CD4-positive, CD25-positive, alpha-beta regulatory T cell (primary cell): Measurements from ENCODE around the gene ZNF497. TPM values are rescaled to one million over a fixed set of nuclear protein-coding genes. Genes with fewer than 3 reads are reported as not detected.
A peak's percentile ranks its signal among the peaks of the same experiment; 100 is the strongest.

Experiments
- ATAC-seq, 2 donors: fragments of 150-1000 bp; cut with Tn5 transposase; one replicate each; pipeline ENCODE4 v1.10.0; 2021; ENCODE audit warnings: low read depth in 2 of 2, moderate number of reproducible peaks in 2 of 2, moderate library complexity in 1 of 2
- DNase-seq, 3 donors: peaks; one replicate each; pipeline versions ENCODE4 v3.0.0 to v3.0.0-alpha.2; 2012 to 2022; ENCODE audit warnings: mixed read lengths in 1 of 3
- H3K27ac ChIP-seq: one replicate; pipeline ENCODE4 v1.7.0; 2013; ENCODE audit warnings: mild to moderate bottlenecking, low read length; ENCODE audit not compliant: insufficient read depth, poor library complexity, severe bottlenecking
- H3K27me3 ChIP-seq: one replicate; pipeline ENCODE4 v1.7.0; 2013; ENCODE audit warnings: low read length; ENCODE audit not compliant: control insufficient read depth, insufficient read depth
- H3K36me3 ChIP-seq: one replicate; pipeline ENCODE4 v1.7.0; 2013; ENCODE audit warnings: mild to moderate bottlenecking, low read length, moderate library complexity; ENCODE audit not compliant: control insufficient read depth, insufficient read depth
- H3K4me1 ChIP-seq: 2 replicates; pipeline ENCODE4 v1.7.0; 2013; ENCODE audit warnings: mild to moderate bottlenecking, low read length; ENCODE audit not compliant: insufficient read depth, control insufficient read depth, poor library complexity, severe bottlenecking
- H3K4me3 ChIP-seq: one replicate; pipeline ENCODE4 v1.7.0; 2013; ENCODE audit warnings: low read depth, mild to moderate bottlenecking, low read length, moderate library complexity
- H3K9me3 ChIP-seq, 2 experiments: 1 replicate in 1 of 2; 2 replicates in 1 of 2; pipeline ENCODE4 v1.7.0; 2013; ENCODE audit warnings: low read length in 2 of 2, mild to moderate bottlenecking in 1 of 2, moderate library complexity in 1 of 2; ENCODE audit not compliant: control insufficient read depth in 2 of 2
- H3K27ac Mint-ChIP-seq, 3 donors: one replicate each; pipeline ENCODE4 v1.8.0; 2020 to 2022; ENCODE audit warnings: mild to moderate bottlenecking in 3 of 3, mixed read lengths in 3 of 3, moderate library complexity in 2 of 3
- H3K27me3 Mint-ChIP-seq: one replicate; pipeline ENCODE4 v1.8.0; 2022; ENCODE audit warnings: mild to moderate bottlenecking, mixed read lengths
- H3K36me3 Mint-ChIP-seq: one replicate; pipeline ENCODE4 v1.8.0; 2020; ENCODE audit warnings: mixed read lengths
- H3K4me1 Mint-ChIP-seq, 4 donors: one replicate each; pipeline ENCODE4 v1.8.0; 2020 to 2022; ENCODE audit warnings: mixed read lengths in 4 of 4, mild to moderate bottlenecking in 1 of 4
- H3K4me3 Mint-ChIP-seq, 4 donors: one replicate each; pipeline ENCODE4 v1.8.0; 2020 to 2022; ENCODE audit warnings: mild to moderate bottlenecking in 4 of 4, mixed read lengths in 4 of 4, moderate library complexity in 3 of 4
- H3K9me3 Mint-ChIP-seq, 7 donors: one replicate each; pipeline ENCODE4 v1.8.0; 2020 to 2022; ENCODE audit warnings: mixed read lengths in 7 of 7, mild to moderate bottlenecking in 3 of 7, moderate library complexity in 2 of 7
- polyA plus RNA-seq, 4 donors: library from polyadenylated mRNA; unstranded; fragments of 300-500 nt; fragmentation: Illumina TruSeq; gene quantifications; one replicate each; pipeline ENCODE4 v1.2.3, GENCODE V29; 2021
- total RNA-seq: library from RNA; stranded (reverse); gene quantifications from one replicate; pipeline ENCODE4 v1.2.3, GENCODE V29; 2022

ZNF497 gene
- total and polyA plus RNA-seq, 5 donors from 2014 or later = 0.27 to 0.79 (median 0.38) TPM

DNA sequence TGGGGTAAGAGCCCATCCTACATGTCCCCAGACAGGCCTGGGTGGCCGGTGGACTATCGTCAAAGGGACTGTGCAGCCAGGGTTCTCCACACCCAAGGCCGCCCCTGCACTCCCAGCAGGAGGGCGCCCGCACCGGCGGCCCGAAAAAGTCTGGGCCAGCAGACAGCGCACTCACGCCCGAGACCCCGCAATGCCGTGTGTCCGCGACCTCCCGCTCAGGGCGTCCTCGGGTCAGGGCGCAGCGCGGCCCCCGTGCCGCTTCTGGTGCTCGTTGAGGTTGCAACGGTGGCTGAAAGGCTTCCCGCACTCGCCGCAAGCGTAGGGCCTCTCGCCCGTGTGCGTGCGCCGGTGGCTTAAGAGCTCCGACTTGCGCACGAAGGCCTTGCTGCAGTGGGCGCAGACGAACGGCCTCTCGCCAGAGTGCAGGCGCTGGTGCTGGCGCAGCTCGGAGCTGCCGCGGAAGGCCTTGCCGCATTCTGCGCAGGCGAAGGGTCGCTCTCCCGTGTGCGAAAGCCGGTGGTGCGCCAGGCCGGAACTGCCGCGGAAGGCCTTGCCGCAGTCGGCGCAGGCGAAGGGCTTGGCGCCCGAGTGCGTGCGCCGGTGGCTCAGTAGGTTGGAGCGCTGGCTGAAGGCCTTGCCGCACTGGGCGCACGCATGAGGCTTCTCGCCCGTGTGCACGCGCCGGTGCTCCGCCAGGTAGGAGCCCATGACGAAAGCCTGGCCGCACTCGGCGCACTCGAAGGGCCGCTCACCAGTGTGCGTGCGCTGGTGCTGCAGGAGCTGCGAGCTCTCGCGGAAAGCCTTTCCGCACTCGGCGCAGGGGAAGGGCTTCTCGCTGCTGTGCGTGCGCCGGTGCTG is 6.4 kb downstream of the ZNF497 start:
- Histone ChIP-seq H3K27me3 (no peaks in the 10 kb centered on the region), H3K36me3 (no peaks in the 10 kb centered on the region), H3K4me1 (peaks cover 20% of the 10 kb centered on the region), H3K4me3 (no peak overlapping the region), H3K9me3 (no peaks in the 10 kb centered on the region), H3K27ac (peak overlapping the region; percentile 14)
- Mint-ChIP-seq H3K27ac (no peak overlapping the region), H3K9me3 (no peaks in the 10 kb centered on the region), H3K36me3 (no peaks in the 10 kb centered on the region), H3K4me1 (peaks cover 0 to 14% (median 0%) of the 10 kb centered on the region in 4 donors), H3K4me3 (peak overlapping the region in 3 of 4 donors; percentile 47 to 70 (median 56)), H3K27me3 (no peaks in the 10 kb centered on the region)
- DNase-seq (peak in 2 of 3 donors; percentile 48 to 77), ATAC-seq (peak; percentile 58 to 64)

DNA sequence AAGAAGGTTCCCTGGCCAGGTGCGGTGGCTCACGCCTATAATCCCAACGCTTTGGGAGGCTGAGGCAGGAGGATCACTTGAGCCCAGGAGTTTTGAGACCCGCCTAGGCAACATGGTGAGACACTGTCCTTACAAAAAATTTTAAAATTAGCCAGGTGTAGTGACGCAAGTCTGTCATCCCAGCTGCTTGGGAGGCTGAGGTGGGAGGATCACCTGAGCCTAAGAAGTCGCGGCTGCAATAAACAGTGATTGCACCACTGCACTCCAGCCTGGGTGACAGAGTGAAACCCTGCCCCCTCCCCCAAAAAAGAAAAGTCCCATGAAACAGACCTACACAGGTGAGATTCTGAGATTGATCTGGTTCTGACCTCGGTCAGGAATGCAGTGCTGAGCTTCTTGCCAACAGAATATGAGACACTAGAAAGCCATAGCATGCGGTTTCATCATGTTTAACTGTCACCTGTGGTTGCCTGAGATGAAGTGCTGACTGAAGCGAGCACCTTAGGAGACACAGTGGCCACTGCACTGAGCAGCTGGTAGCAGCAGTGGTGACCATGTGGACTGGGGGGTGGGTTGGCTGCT is 7.2 kb downstream of the ZNF497 start:
- H3K36me3 ChIP-seq = no peaks in the 10 kb centered on the region
- no peak overlapping the region for H3K4me3 ChIP-seq
- no peaks in the 10 kb centered on the region for H3K27me3 Mint-ChIP-seq
- H3K4me3 Mint-ChIP-seq = peak overlapping the region; percentile 17 to 75 (median 46)
- DNase-seq (no peak), ATAC-seq (no peak)
- H3K9me3 ChIP-seq = no peaks in the 10 kb centered on the region
- no peaks in the 10 kb centered on the region for H3K27me3 ChIP-seq
- no peaks in the 10 kb centered on the region for H3K36me3 Mint-ChIP-seq
- H3K4me1 Mint-ChIP-seq = peaks cover 0 to 14% (median 0%) of the 10 kb centered on the region in 4 donors
- H3K9me3 Mint-ChIP-seq = peaks cover 0 to 2% (median 0%) of the 10 kb centered on the region in 7 donors
- no peak overlapping the region for H3K27ac ChIP-seq
- H3K27ac Mint-ChIP-seq = no peak overlapping the region
- peaks cover 20% of the 10 kb centered on the region for H3K4me1 ChIP-seq

DNA sequence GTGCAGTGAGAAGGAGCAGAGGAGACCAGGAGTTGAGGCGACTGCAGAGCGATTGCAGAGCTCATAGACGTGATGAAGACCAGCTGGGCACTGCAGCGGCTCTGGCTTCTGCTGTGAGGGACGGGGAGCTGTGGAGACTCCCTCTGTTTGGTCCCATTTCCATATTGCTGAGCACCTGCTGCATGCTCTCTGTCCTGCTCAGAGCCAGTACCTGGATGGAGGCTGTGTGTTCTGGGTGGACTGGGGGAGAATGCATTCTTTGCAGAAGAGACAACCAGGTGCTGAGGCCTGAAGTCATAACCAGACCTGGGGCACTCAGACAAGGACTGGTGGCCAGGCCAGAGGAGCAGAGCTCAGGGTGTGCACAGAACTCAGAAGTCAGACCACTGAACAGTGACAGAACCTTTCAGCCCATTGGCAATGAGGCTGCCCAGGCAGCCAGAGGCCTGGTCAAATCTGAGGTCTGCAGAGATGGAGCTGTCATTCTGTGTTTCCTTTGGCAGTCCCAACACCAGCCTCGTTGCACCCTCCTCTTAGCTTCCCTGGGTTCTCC is 8.0 kb downstream of the ZNF497 start:
- peaks cover 2% of the 10 kb centered on the region for H3K36me3 Mint-ChIP-seq
- peaks cover 0 to 16% (median under 1%) of the 10 kb centered on the region in 4 donors for H3K4me1 Mint-ChIP-seq
- ATAC-seq (no peak), DNase-seq (no peak)
- peak overlapping the region in 1 of 4 donors; percentile 32 for H3K4me3 Mint-ChIP-seq
- H3K27me3 ChIP-seq = no peaks in the 10 kb centered on the region
- H3K36me3 ChIP-seq = no peaks in the 10 kb centered on the region
- no peak overlapping the region for H3K27ac Mint-ChIP-seq
- H3K9me3 ChIP-seq = no peaks in the 10 kb centered on the region
- no peak overlapping the region for H3K4me3 ChIP-seq
- no peaks in the 10 kb centered on the region for H3K27me3 Mint-ChIP-seq
- no peak overlapping the region for H3K27ac ChIP-seq
- H3K4me1 ChIP-seq = peaks cover 20% of the 10 kb centered on the region
- H3K9me3 Mint-ChIP-seq = peaks cover 0 to 2% (median 0%) of the 10 kb centered on the region in 7 donors

DNA sequence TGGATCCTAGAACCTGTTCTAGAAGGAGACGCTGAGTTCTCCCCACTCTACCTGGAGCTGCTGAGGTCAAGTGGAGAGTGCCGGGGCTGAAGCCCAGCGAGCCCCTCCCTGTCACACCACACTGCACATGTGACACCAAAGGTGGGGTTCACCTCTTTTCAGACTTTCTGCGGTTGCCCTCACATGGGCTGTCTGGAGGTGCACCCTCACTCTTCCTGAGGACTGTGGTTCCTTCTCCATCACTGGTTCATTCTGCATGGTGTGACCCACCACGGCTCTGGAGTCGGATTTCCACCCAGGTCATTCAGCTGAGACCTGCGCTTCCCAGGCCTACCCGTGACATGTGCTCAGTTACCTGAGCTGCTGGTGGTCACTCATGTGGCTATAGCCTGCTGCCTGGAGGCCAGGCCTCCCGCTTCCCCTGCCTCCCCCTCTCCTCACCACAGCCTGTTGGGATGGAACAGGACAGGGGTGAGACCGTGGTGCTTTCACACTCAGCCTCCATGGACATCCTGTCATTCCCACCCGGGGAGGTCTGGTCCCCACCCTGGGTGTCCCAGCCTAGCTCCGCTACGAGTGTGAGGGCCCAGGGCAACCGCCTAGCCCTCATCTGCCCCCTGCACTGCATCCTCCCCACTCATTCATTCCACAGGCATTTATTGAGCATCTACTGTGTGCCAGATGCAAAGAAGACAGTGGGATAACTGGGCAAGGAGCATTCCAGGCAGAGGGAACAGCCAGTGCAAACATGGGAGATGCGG is 8.7 kb downstream of the ZNF497 start:
- no peaks in the 10 kb centered on the region for H3K27me3 ChIP-seq
- Mint-ChIP-seq H3K4me3 (peak overlapping the region in 1 of 4 donors; percentile 32), H3K9me3 (peaks cover 0 to 2% (median 0%) of the 10 kb centered on the region in 7 donors), H3K36me3 (peaks cover 5% of the 10 kb centered on the region), H3K27ac (no peak overlapping the region), H3K4me1 (peaks cover 0 to 18% (median 2%) of the 10 kb centered on the region in 4 donors), H3K27me3 (no peaks in the 10 kb centered on the region)
- H3K9me3 ChIP-seq = no peaks in the 10 kb centered on the region
- DNase-seq (no peak), ATAC-seq (no peak)
- H3K4me3 ChIP-seq = no peak overlapping the region
- no peaks in the 10 kb centered on the region for H3K36me3 ChIP-seq
- peaks cover 20% of the 10 kb centered on the region for H3K4me1 ChIP-seq
- no peak overlapping the region for H3K27ac ChIP-seq

- Histone ChIP-seq H3K27ac (no peak within 1 kb of the TSS), H3K4me1 (peaks cover 26% of the 10 kb centered on the region), H3K9me3 (no peaks in the 10 kb centered on the region), H3K4me3 (no peak within 1 kb of the TSS), H3K27me3 (no peaks in the 10 kb centered on the region), H3K36me3 (no peaks in the 10 kb centered on the region)
- Mint-ChIP-seq H3K27me3 (peaks cover 2% of the 10 kb centered on the region), H3K4me1 (peaks cover 0 to 26% (median 6%) of the 10 kb centered on the region in 4 donors), H3K4me3 (peak within 1 kb of the TSS in 1 of 4 donors; percentile 66), H3K36me3 (peaks cover 8% of the 10 kb centered on the region), H3K9me3 (peaks cover 0 to 2% (median 0%) of the 10 kb centered on the region in 7 donors), H3K27ac (no peak within 1 kb of the TSS)
- ATAC-seq = no peak
- no peak for DNase-seq
These were observed 9.5 kb downstream of the ZNF497 start, which contains the start of gene A1BG for GRCh38 chr19:58352760-58353671. TSS of gene A1BG (minus strand) at chr19:58353492. CDS start at chr19:58353437, 55 bp downstream.

- Mint-ChIP-seq H3K4me1 (peaks cover 0 to 31% (median 9%) of the 10 kb centered on the region in 4 donors), H3K36me3 (peaks cover 8% of the 10 kb centered on the region), H3K27me3 (peaks cover 5% of the 10 kb centered on the region), H3K27ac (no peak overlapping the region), H3K9me3 (peaks cover 0 to 2% (median 0%) of the 10 kb centered on the region in 7 donors), H3K4me3 (peak overlapping the region in 1 of 4 donors; percentile 66)
- Histone ChIP-seq H3K4me3 (no peak overlapping the region), H3K4me1 (peaks cover 28% of the 10 kb centered on the region), H3K27me3 (no peaks in the 10 kb centered on the region), H3K9me3 (no peaks in the 10 kb centered on the region), H3K27ac (no peak overlapping the region), H3K36me3 (no peaks in the 10 kb centered on the region)
- DNase-seq = no peak
- no peak for ATAC-seq
These were observed 10.4 kb downstream of the ZNF497 start for GRCh38 chr19:58351990-58352755.
